Cardiac fibroblast (primary cell): Measurements from ENCODE around the gene FGFR1OP2.

Source experiments
- DNase-seq, 2 donors: peaks; one replicate each; pipeline versions ENCODE4 v3.0.0 to v3.0.0-alpha.2; 2010; ENCODE audit warnings: low read depth in 2 of 2
- H3K4me3 ChIP-seq, 2 donors: replicated peaks in 1 of 2; 1 replicate in 1 of 2; 2 replicates in 1 of 2; pipeline ENCODE4 v1.5.1; 2011; ENCODE audit warnings: low read depth in 2 of 2, low read length in 2 of 2, mild to moderate bottlenecking in 2 of 2, moderate library complexity in 1 of 2
- CTCF ChIP-seq: IDR thresholded peaks from one replicate; pipeline ENCODE4 v1.5.1; 2011; ENCODE audit warnings: low read depth, mild to moderate bottlenecking, low read length, inconsistent platforms

FGFR1OP2 gene

GRCh38 chr12:27006797-27007467 is 68.7 kb downstream of the FGFR1OP2 start:
- no peak for DNase-seq
- TF ChIP-seq CTCF = no peak

GRCh38 chr12:27008081-27008480 is 69.8 kb downstream of the FGFR1OP2 start:
- no peak for TF ChIP-seq CTCF
- no peak for DNase-seq

More at GRCh38 chr12:27006797-27007467, 68.7 kb downstream of the FGFR1OP2 start:
- no peak overlapping the region for H3K4me3 ChIP-seq

GRCh38 chr12:27009881-27010301 is 71.6 kb downstream of the FGFR1OP2 start:
- no peak for TF ChIP-seq CTCF
- DNase-seq = no peak
- H3K4me3 ChIP-seq = no peak overlapping the region

More at GRCh38 chr12:27008081-27008480, 69.8 kb downstream of the FGFR1OP2 start:
- H3K4me3 ChIP-seq = no peak overlapping the region

GRCh38 chr12:27012239-27012981 is 74.1 kb downstream of the FGFR1OP2 start:
- DNase-seq = peak in 1 of 2 donors; percentile 26
- H3K4me3 ChIP-seq = no peak overlapping the region
- TF ChIP-seq CTCF = no peak

- H3K4me3 ChIP-seq = peak overlapping the region in 1 of 2 donors; percentile 86
- TF ChIP-seq CTCF = no peak
- DNase-seq = no peak
Measured at GRCh38 chr12:27012982-27013255, 74.6 kb downstream of the FGFR1OP2 start.

- peak overlapping the region; percentile 85 to 86 for H3K4me3 ChIP-seq
- peak; percentile 44 to 49 for DNase-seq
- TF ChIP-seq CTCF = no peak
Measured at GRCh38 chr12:27013611-27014084, 75.4 kb downstream of the FGFR1OP2 start.
